Measurements from ENCODE around the gene TSEN2.

- TF ChIP-seq EZH2 (IDR thresholded peaks at IDR 0.05; ENCODE audit: borderline replicate concordance, low read length) (no peak), CTCF (conservative IDR thresholded peaks at IDR 0.05 in 1 of 2, IDR thresholded peaks at IDR 0.05 in 1 of 2; ENCODE audit: extremely low read depth in 1 of 2, insufficient read depth in 1 of 2, low read depth in 1 of 2, low read length in 2 of 2) (no peak)
Observed at GRCh38 chr3:12439161-12439940, 44.9 kb upstream of the TSEN2 start.

Measured in mammary epithelial cell (primary cell).